ENCODE measurements around the gene C9orf50. TPM values are rescaled to one million over a fixed set of nuclear protein-coding genes. Genes with fewer than 3 reads are reported as not detected.

C9orf50 gene
- total and polyA plus RNA-seq, 2 donors (not counting 1 experiment from before 2014, with no cell fraction given), result not detected

- no peak for DNase-seq
- no peak overlapping the region for H3K27ac ChIP-seq (ENCODE audit: low read length in 2 of 2)
- Mint-ChIP-seq H3K4me3 (no peak overlapping the region), H3K4me1 (peaks cover 4% of the 10 kb centered on the region), H3K9me3 (ENCODE audit: insufficient read depth) (no peaks in the 10 kb centered on the region), H3K27me3 (peaks cover 64% of the 10 kb centered on the region), H3K27ac (no peak overlapping the region)
- ATAC-seq (ENCODE audit: low read depth), result no peak
- 98% methylated on average over 4 of the region's 5 CpGs for WGBS (ENCODE audit: insufficient coverage)
- no peaks in the 10 kb centered on the region for H4K20me1 ChIP-seq (ENCODE audit: control insufficient read depth, insufficient read depth, low read length, poor library complexity, severe bottlenecking)
- H3K4me3 ChIP-seq (ENCODE audit: control extremely low read depth in 1 of 5, extremely low read depth in 1 of 5, insufficient read depth in 1 of 5, low read depth in 2 of 5, low read length in 4 of 5), result no peak overlapping the region
- H3K4me2 ChIP-seq (replicated peaks; ENCODE audit: low read depth, low read length, poor library complexity, severe bottlenecking), result no peak overlapping the region
- TF ChIP-seq CTCF (IDR thresholded peaks at IDR 0.05) (no peak), EZH2 (IDR thresholded peaks at IDR 0.05; ENCODE audit: borderline replicate concordance, insufficient read depth, low read depth, low read length, poor library complexity, severe bottlenecking) (no peak)
- H3K4me1 ChIP-seq (ENCODE audit: control insufficient read depth in 2 of 2, insufficient read depth in 2 of 2, low read length in 2 of 2), result peaks cover 0 to 2% of the 10 kb centered on the region in 2 donors
- H3K36me3 ChIP-seq (replicated peaks in 1 of 2; ENCODE audit: control extremely low read depth in 1 of 2, control insufficient read depth in 1 of 2, extremely low read depth in 1 of 2, insufficient read depth in 2 of 2, low read length in 1 of 2), result no peaks in the 10 kb centered on the region
- H3K79me2 ChIP-seq (ENCODE audit: control insufficient read depth, insufficient read depth, low read length), result no peaks in the 10 kb centered on the region
- H3K9ac ChIP-seq (ENCODE audit: low read length), result no peak overlapping the region
- intact Hi-C loops (cut with micrococcal nuclease), result no loop called here
- H2AFZ ChIP-seq (ENCODE audit: insufficient read depth, low read depth, low read length, poor library complexity, severe bottlenecking), result no peak overlapping the region
- CTCF ChIA-PET, result no interaction called here
- peaks cover 0 to 4% (median 0%) of the 10 kb centered on the region in 3 donors for H3K9me3 ChIP-seq (ENCODE audit: control extremely low read depth in 1 of 3, control insufficient read depth in 2 of 3, insufficient read depth in 1 of 3, low read length in 2 of 3)
- POLR2A ChIA-PET, result no interaction called here
- H3K27me3 ChIP-seq (replicated peaks in 1 of 4; ENCODE audit: control extremely low read depth in 1 of 4, control insufficient read depth in 3 of 4, insufficient read depth in 4 of 4, low read length in 3 of 4), result peaks cover 0 to 15% (median 2%) of the 10 kb centered on the region in 4 experiments
Measured at GRCh38 chr9:129591916-129592315, 29.0 kb downstream of the C9orf50 start.

GRCh38 chr9:129590466-129590865 is 30.4 kb downstream of the C9orf50 start:
- 98% methylated on average over 4 of the region's 6 CpGs for WGBS (ENCODE audit: insufficient coverage)
- CTCF ChIA-PET, result no interaction called here
- no peak overlapping the region for H2AFZ ChIP-seq (ENCODE audit: insufficient read depth, low read depth, low read length, poor library complexity, severe bottlenecking)
- Mint-ChIP-seq H3K4me1 (no peaks in the 10 kb centered on the region), H3K9me3 (ENCODE audit: insufficient read depth) (no peaks in the 10 kb centered on the region), H3K27ac (no peak overlapping the region), H3K4me3 (no peak overlapping the region), H3K27me3 (peaks cover 57% of the 10 kb centered on the region)
- H3K4me3 ChIP-seq (ENCODE audit: control extremely low read depth in 1 of 5, extremely low read depth in 1 of 5, insufficient read depth in 1 of 5, low read depth in 2 of 5, low read length in 4 of 5), result no peak overlapping the region
- no peak overlapping the region for H3K9ac ChIP-seq (ENCODE audit: low read length)
- TF ChIP-seq CTCF (IDR thresholded peaks at IDR 0.05) (no peak), EZH2 (IDR thresholded peaks at IDR 0.05; ENCODE audit: borderline replicate concordance, insufficient read depth, low read depth, low read length, poor library complexity, severe bottlenecking) (no peak)
- H3K36me3 ChIP-seq (replicated peaks in 1 of 2; ENCODE audit: control extremely low read depth in 1 of 2, control insufficient read depth in 1 of 2, extremely low read depth in 1 of 2, insufficient read depth in 2 of 2, low read length in 1 of 2), result no peaks in the 10 kb centered on the region
- H3K9me3 ChIP-seq (ENCODE audit: control extremely low read depth in 1 of 3, control insufficient read depth in 2 of 3, insufficient read depth in 1 of 3, low read length in 2 of 3), result no peaks in the 10 kb centered on the region
- intact Hi-C loops (cut with micrococcal nuclease), result no loop called here
- no peaks in the 10 kb centered on the region for H3K79me2 ChIP-seq (ENCODE audit: control insufficient read depth, insufficient read depth, low read length)
- H3K4me2 ChIP-seq (replicated peaks; ENCODE audit: low read depth, low read length, poor library complexity, severe bottlenecking), result no peak overlapping the region
- no peak overlapping the region for H3K27ac ChIP-seq (ENCODE audit: low read length in 2 of 2)
- no peaks in the 10 kb centered on the region for H4K20me1 ChIP-seq (ENCODE audit: control insufficient read depth, insufficient read depth, low read length, poor library complexity, severe bottlenecking)
- POLR2A ChIA-PET, result no interaction called here
- ATAC-seq (ENCODE audit: low read depth) (no peak), DNase-seq (no peak)
- H3K27me3 ChIP-seq (replicated peaks in 1 of 4; ENCODE audit: control extremely low read depth in 1 of 4, control insufficient read depth in 3 of 4, insufficient read depth in 4 of 4, low read length in 3 of 4), result peaks cover 0 to 7% (median 0%) of the 10 kb centered on the region in 4 experiments
- H3K4me1 ChIP-seq (ENCODE audit: control insufficient read depth in 2 of 2, insufficient read depth in 2 of 2, low read length in 2 of 2), result no peaks in the 10 kb centered on the region

Data from B cell (primary cell).